GM18519 (cell line): ENCODE results near the gene ARHGAP20.
A peak's percentile ranks its signal among the peaks of the same experiment; 100 is the strongest.

Experiments
- ATAC-seq: cut with Tn5 transposase; IDR thresholded peaks from one replicate; pipeline ENCODE4 v1.9.1; 2021; ENCODE audit warnings: mild to moderate bottlenecking, moderate library complexity; ENCODE audit not compliant: unreplicated experiment, low FRiP score

Gene ARHGAP20

GRCh38 chr11:110711776-110712658, at the start of gene ARHGAP20:
Gene ARHGAP20 (minus strand): TSS chr11:110712437. CDS start chr11:110712231, 206 bp downstream.
- ATAC-seq: peak; percentile 73

- ATAC-seq: no peak
Measured at GRCh38 chr11:110761991-110762390, 49.8 kb upstream of the ARHGAP20 start.

- no peak for ATAC-seq
Measured at GRCh38 chr11:110761131-110761530, 48.9 kb upstream of the ARHGAP20 start.

- ATAC-seq: no peak
Measured at GRCh38 chr11:110759972-110760381, 47.7 kb upstream of the ARHGAP20 start.

- no peak for ATAC-seq
Measured at GRCh38 chr11:110757962-110758755, 45.9 kb upstream of the ARHGAP20 start.

GRCh38 chr11:110757066-110757465, 44.8 kb upstream of the ARHGAP20 start:
- no peak for ATAC-seq

- no peak for ATAC-seq
Measured at GRCh38 chr11:110755941-110756340, 43.7 kb upstream of the ARHGAP20 start.

- no peak for ATAC-seq
Measured at GRCh38 chr11:110752890-110753289, 40.7 kb upstream of the ARHGAP20 start.

- no peak for ATAC-seq
Measured at GRCh38 chr11:110750100-110750499, 37.9 kb upstream of the ARHGAP20 start.

GRCh38 chr11:110747531-110747930, 35.3 kb upstream of the ARHGAP20 start:
- no peak for ATAC-seq

GRCh38 chr11:110738641-110739040, 26.4 kb upstream of the ARHGAP20 start:
- no peak for ATAC-seq

GRCh38 chr11:110737593-110737992, 25.4 kb upstream of the ARHGAP20 start:
- ATAC-seq: no peak

GRCh38 chr11:110736171-110736553, 23.9 kb upstream of the ARHGAP20 start:
- no peak for ATAC-seq

GRCh38 chr11:110735455-110736170, 23.4 kb upstream of the ARHGAP20 start:
- ATAC-seq: no peak

- no peak for ATAC-seq
Measured at GRCh38 chr11:110734790-110735189, 22.6 kb upstream of the ARHGAP20 start.

- ATAC-seq: no peak
Measured at GRCh38 chr11:110730773-110731172, 18.5 kb upstream of the ARHGAP20 start.

- no peak for ATAC-seq
Measured at GRCh38 chr11:110728883-110729282, 16.6 kb upstream of the ARHGAP20 start.

- no peak for ATAC-seq
Measured at GRCh38 chr11:110728476-110728875, 16.2 kb upstream of the ARHGAP20 start.

GRCh38 chr11:110724358-110724757, 12.1 kb upstream of the ARHGAP20 start:
- no peak for ATAC-seq

- no peak for ATAC-seq
Measured at GRCh38 chr11:110720431-110721275, 8.4 kb upstream of the ARHGAP20 start.
